Thymus (tissue), 11 donors: ENCODE results near the gene ALKBH1. TPM values are rescaled to one million over a fixed set of nuclear protein-coding genes. Genes with fewer than 3 reads are reported as not detected.

Source experiments
- DNase-seq, 9 donors: peaks; one replicate each; pipeline ENCODE4 v3.0.0-alpha.2; 2013; ENCODE audit warnings: low spot score in 9 of 9, low read depth in 6 of 9, missing footprints in 1 of 9
- H3K27ac ChIP-seq, 2 donors: one replicate each; pipeline ENCODE4 v1.5.1; 2013; ENCODE audit warnings: control low read depth in 1 of 2, low read depth in 1 of 2, low read length in 1 of 2, mild to moderate bottlenecking in 1 of 2, moderate library complexity in 1 of 2
- H3K27me3 ChIP-seq, 2 donors: one replicate each; pipeline ENCODE4 v1.5.1; 2013; ENCODE audit warnings: low read length in 1 of 2; ENCODE audit not compliant: control insufficient read depth in 2 of 2, insufficient read depth in 1 of 2
- H3K36me3 ChIP-seq, 2 donors: one replicate each; pipeline ENCODE4 v1.5.1; 2013; ENCODE audit warnings: low read length in 1 of 2, mild to moderate bottlenecking in 1 of 2, moderate library complexity in 1 of 2; ENCODE audit not compliant: control insufficient read depth in 2 of 2, insufficient read depth in 2 of 2
- H3K4me1 ChIP-seq, 2 donors: one replicate each; pipeline ENCODE4 v1.5.1; 2013; ENCODE audit warnings: low read length in 2 of 2; ENCODE audit not compliant: control insufficient read depth in 2 of 2, insufficient read depth in 2 of 2
- H3K4me3 ChIP-seq, 2 donors: one replicate each; pipeline ENCODE4 v1.5.1; 2013; ENCODE audit warnings: low read length in 2 of 2, control low read depth in 1 of 2, mild to moderate bottlenecking in 1 of 2
- H3K9me3 ChIP-seq, 2 donors: one replicate each; pipeline ENCODE4 v1.5.1; 2013; ENCODE audit warnings: low read length in 1 of 2, mild to moderate bottlenecking in 1 of 2; ENCODE audit not compliant: control insufficient read depth in 2 of 2, insufficient read depth in 1 of 2
- WGBS: extraction: QIAGEN DNeasy Blood & Tissue Kit; methylation state at CpG from one replicate; pipeline ENCODE4 v1.1.7; 2013; 5-methylcytosine and 5-hydroxymethylcytosine counted together
- polyA plus RNA-seq: library from polyadenylated mRNA; stranded (reverse); fragments of 200-250 nt; gene quantifications from one replicate; pipeline ENCODE4 v1.2.3, GENCODE V29; 2013
- total RNA-seq: library from RNA; stranded (reverse); fragments of 120-200 nt; gene quantifications from one replicate; pipeline ENCODE4 v1.2.4, GENCODE V29; 2013
- donor health status: healthy.

The ALKBH1 gene
- total and polyA plus RNA-seq, 2 donors: 12.1 to 12.3 TPM

GRCh38 chr14:77730976-77731497 is 23.2 kb upstream of the ALKBH1 start:
- no peak for DNase-seq
- H3K27me3 ChIP-seq: no peaks in the 10 kb centered on the region
- no peak overlapping the region for H3K4me3 ChIP-seq
- no peaks in the 10 kb centered on the region for H3K4me1 ChIP-seq
- no peaks in the 10 kb centered on the region for H3K9me3 ChIP-seq
- H3K27ac ChIP-seq: no peak overlapping the region
- WGBS: 99% methylated on average over 3 of the region's 3 CpGs
- peaks cover 41 to 80% of the 10 kb centered on the region in 2 donors for H3K36me3 ChIP-seq

GRCh38 chr14:77722301-77722700 is 14.5 kb upstream of the ALKBH1 start:
- Histone ChIP-seq H3K4me3 (no peak overlapping the region), H3K4me1 (no peaks in the 10 kb centered on the region), H3K27ac (no peak overlapping the region), H3K9me3 (no peaks in the 10 kb centered on the region), H3K36me3 (peaks cover 43 to 73% of the 10 kb centered on the region in 2 donors), H3K27me3 (no peaks in the 10 kb centered on the region)
- WGBS: 98% methylated on average over 3 of the region's 3 CpGs
- no peak for DNase-seq

DNA sequence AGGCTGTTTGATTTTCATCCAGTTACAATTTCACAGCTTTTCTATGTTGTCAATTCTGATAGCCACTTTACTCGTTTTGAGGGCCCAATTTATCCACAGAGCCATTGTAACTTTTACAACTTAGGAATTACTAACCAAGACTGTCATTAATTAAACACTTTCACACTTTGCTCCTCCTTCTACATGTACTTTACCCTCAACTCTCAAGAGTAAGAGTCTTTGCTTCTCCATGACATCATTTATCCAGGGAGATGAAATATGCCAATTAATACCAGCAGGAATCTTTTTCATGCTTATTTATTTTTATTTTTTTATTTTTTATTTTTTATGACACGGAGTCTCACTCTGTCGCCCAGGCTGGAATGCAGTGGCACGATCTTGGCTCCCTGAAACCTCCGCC is 13.6 kb upstream of the ALKBH1 start:
- no peaks in the 10 kb centered on the region for H3K4me1 ChIP-seq
- peaks cover 47 to 75% of the 10 kb centered on the region in 2 donors for H3K36me3 ChIP-seq
- no peaks in the 10 kb centered on the region for H3K27me3 ChIP-seq
- 97% methylated on average over 5 of the region's 5 CpGs for WGBS
- no peak overlapping the region for H3K4me3 ChIP-seq
- DNase-seq: no peak
- no peak overlapping the region for H3K27ac ChIP-seq
- no peaks in the 10 kb centered on the region for H3K9me3 ChIP-seq

DNA sequence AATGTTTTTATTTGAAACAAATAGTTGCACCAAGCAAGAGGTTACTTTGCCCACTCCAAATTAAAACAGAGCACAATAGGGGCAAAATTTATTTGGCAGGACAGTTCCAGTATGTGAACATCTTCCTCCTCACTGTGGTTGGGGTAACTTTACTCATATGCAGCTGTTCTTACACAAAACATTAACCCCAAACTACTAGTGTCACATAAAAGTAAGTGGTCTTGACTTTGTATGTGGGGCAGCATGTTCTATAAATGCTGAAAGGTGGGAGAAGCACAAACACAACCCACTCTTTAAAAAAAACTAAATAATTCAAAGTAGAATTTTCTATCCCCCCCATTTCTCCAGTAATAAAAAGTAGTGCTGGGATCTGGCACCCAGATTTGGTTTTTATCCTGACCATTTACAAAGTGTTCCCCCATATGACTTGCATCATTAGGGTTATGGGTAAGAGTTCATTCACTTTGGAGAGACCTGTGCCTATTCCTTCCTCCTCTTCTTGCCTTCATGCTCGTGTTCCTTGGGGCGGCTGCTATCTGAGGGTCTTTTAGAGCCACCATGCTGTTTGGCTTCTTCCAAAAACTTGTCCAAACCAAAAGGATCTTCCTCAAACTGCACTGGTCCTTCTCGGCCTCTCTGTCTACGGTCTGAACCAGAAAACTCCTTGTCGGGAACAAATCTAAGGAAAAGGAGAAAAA is 9.9 kb upstream of the ALKBH1 start:
- H3K27ac ChIP-seq: no peak overlapping the region
- peaks cover 44 to 64% of the 10 kb centered on the region in 2 donors for H3K36me3 ChIP-seq
- no peak for DNase-seq
- H3K4me3 ChIP-seq: no peak overlapping the region
- no peaks in the 10 kb centered on the region for H3K4me1 ChIP-seq
- WGBS: 96% methylated on average over 5 of the region's 5 CpGs
- H3K9me3 ChIP-seq: no peaks in the 10 kb centered on the region
- H3K27me3 ChIP-seq: no peaks in the 10 kb centered on the region

DNA sequence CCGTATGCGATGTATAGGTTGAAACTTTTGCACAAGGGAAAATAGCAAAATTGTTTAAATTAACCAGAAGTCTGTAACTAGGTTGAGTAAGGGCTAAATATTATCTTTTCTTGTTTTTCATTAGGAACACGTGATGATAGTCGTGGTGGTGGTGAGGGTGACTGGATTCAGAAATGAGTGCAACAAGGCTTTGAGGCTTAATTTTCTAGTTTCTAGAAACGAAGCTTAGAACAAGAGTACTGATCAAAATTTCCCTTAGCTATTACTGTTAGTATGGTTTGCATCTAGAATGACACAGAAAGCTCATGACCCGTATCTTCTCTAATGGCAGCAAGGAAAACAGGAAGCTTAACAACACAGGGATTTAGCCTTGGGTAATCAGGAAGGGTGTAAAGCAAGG is 7.1 kb upstream of the ALKBH1 start:
- 96% methylated on average over 6 of the region's 6 CpGs for WGBS
- DNase-seq: no peak
- H3K4me3 ChIP-seq: no peak overlapping the region
- H3K9me3 ChIP-seq: no peaks in the 10 kb centered on the region
- no peak overlapping the region for H3K27ac ChIP-seq
- peaks cover 54 to 72% of the 10 kb centered on the region in 2 donors for H3K36me3 ChIP-seq
- H3K4me1 ChIP-seq: no peaks in the 10 kb centered on the region
- no peaks in the 10 kb centered on the region for H3K27me3 ChIP-seq

GRCh38 chr14:77710364-77710763 is 2.5 kb upstream of the ALKBH1 start:
- WGBS: 96% methylated on average over 2 of the region's 2 CpGs
- H3K4me1 ChIP-seq: peaks cover 7 to 12% of the 10 kb centered on the region in 2 donors
- H3K4me3 ChIP-seq: no peak overlapping the region
- no peaks in the 10 kb centered on the region for H3K27me3 ChIP-seq
- peaks cover 26 to 39% of the 10 kb centered on the region in 2 donors for H3K36me3 ChIP-seq
- no peak for DNase-seq
- H3K27ac ChIP-seq: no peak overlapping the region
- no peaks in the 10 kb centered on the region for H3K9me3 ChIP-seq

DNA sequence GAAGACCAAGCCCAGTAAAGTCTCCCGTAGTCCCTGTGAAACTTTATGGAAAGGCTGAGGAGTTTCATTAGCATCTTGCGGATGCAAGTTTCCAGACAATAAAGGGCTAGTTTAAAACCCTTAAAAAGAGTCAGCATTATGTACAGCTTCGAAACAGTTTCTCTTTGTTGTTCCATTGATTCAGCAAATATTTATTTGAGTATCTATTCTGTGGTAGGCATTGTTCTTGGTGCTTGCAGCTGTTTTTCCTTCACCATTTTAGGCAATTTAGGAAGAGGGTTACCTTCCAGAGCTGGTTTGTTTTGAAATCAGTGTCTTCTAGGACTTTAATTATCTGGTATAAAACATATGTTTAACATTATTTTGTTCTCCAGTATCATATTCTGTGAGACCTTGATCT is 1.6 kb upstream of the ALKBH1 start:
- DNase-seq: no peak

GRCh38 chr14:77708749-77709148 is 926 bp upstream of the ALKBH1 start:
- no peaks in the 10 kb centered on the region for H3K27me3 ChIP-seq
- H3K4me3 ChIP-seq: peak overlapping the region; percentile 66 to 95
- peaks cover 7 to 12% of the 10 kb centered on the region in 2 donors for H3K4me1 ChIP-seq
- no peak overlapping the region for H3K27ac ChIP-seq
- H3K36me3 ChIP-seq: peaks cover 21 to 40% of the 10 kb centered on the region in 2 donors
- no peak for DNase-seq
- WGBS: 35% methylated on average over 7 of the region's 7 CpGs
- H3K9me3 ChIP-seq: no peaks in the 10 kb centered on the region

More for the DNA sequence above, 1.6 kb upstream of the ALKBH1 start:
- H3K9me3 ChIP-seq: no peaks in the 10 kb centered on the region
- 98% methylated on average over 3 of the region's 3 CpGs for WGBS
- no peak overlapping the region for H3K4me3 ChIP-seq
- peaks cover 22 to 35% of the 10 kb centered on the region in 2 donors for H3K36me3 ChIP-seq
- H3K27ac ChIP-seq: no peak overlapping the region
- peaks cover 7 to 12% of the 10 kb centered on the region in 2 donors for H3K4me1 ChIP-seq
- H3K27me3 ChIP-seq: no peaks in the 10 kb centered on the region

GRCh38 chr14:77707355-77707723 is 484 bp downstream of the ALKBH1 start:
- peak overlapping the region; percentile 66 to 95 for H3K4me3 ChIP-seq
- H3K27ac ChIP-seq: peak overlapping the region in 1 of 2 donors; percentile 14
- peaks cover 24 to 40% of the 10 kb centered on the region in 2 donors for H3K36me3 ChIP-seq
- no peaks in the 10 kb centered on the region for H3K9me3 ChIP-seq
- H3K27me3 ChIP-seq: no peaks in the 10 kb centered on the region
- peak in 3 of 9 donors; percentile 0 to 8 (median 2) for DNase-seq
- H3K4me1 ChIP-seq: peaks cover 7 to 12% of the 10 kb centered on the region in 2 donors
- WGBS: 2% methylated on average over 14 of the region's 14 CpGs
